Measurements from ENCODE around the gene TMEM182.

DNA sequence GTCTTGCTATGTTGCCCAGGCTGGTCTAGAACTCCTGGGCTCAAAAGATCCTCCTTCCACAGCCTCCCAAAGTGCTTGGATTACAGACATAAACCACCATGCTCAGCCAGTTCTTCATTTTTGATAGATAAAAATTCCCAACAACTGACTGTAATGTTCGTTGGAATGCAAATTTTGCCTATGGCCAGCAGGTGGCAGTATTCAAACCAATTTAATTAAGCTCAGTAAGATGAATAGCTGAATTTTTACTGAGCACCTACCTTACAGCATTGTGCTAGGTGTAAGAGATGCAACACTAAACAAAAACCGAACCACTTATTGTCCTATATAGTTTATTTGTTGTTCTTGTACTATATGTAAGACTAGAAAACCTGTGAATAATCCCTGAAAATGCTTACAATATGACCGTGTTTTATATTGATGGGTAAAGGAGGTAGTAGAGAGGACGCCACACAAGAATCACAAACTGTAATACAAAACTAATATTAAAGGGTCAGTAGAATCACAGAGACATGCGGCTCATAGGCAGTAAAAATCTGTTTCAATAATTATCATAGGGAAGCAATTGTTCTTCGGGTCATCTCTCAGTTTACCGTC is 8.2 kb upstream of the TMEM182 start:
- TF ChIP-seq CTCF (IDR thresholded peaks at IDR 0.05; ENCODE audit: insufficient read depth, low read depth, low read length) (peak; percentile 88), EZH2 (IDR thresholded peaks at IDR 0.05; ENCODE audit: insufficient read depth, low read length) (no peak)

Data from astrocyte (in vitro differentiated cells and primary cell).